MM.1S (cell line): ENCODE results near the gene TBX19.

Experiments used
- DNase-seq: peaks from one replicate; pipeline ENCODE4 v3.0.0-alpha.2; 2015
- H2AFZ ChIP-seq: fragments of 300-600 bp; sonication (generic); 2 replicates; pipeline ENCODE4 v1.6.0; 2016; ENCODE audit warnings: antibody characterized with exemption, low read length
- H3F3A ChIP-seq: fragments of 300-600 bp; sonication (generic); 2 replicates; pipeline ENCODE4 v1.6.1; 2016; ENCODE audit warnings: mild to moderate bottlenecking, antibody characterized with exemption, low read length, moderate library complexity, mixed read lengths; ENCODE audit not compliant: insufficient read depth
- H3K27ac ChIP-seq: fragments of 300-600 bp; sonication (generic); 2 replicates; pipeline ENCODE4 v1.5.1; 2016; ENCODE audit warnings: mild to moderate bottlenecking, low read length
- H3K27me3 ChIP-seq: fragments of 300-600 bp; sonication (generic); replicated peaks from 2 replicates; pipeline ENCODE4 v1.6.0; 2016; ENCODE audit warnings: low read length; ENCODE audit not compliant: insufficient read depth
- H3K36me3 ChIP-seq: fragments of 300-600 bp; sonication (generic); replicated peaks from 2 replicates; pipeline ENCODE4 v1.6.1; 2016; ENCODE audit warnings: mild to moderate bottlenecking, low read length, mixed read lengths; ENCODE audit not compliant: insufficient read depth
- H3K4me1 ChIP-seq: fragments of 300-600 bp; sonication (generic); 2 replicates; pipeline ENCODE4 v1.6.1; 2016; ENCODE audit warnings: low read length, mixed read lengths
- H3K4me2 ChIP-seq: fragments of 300-600 bp; sonication (generic); 2 replicates; pipeline ENCODE4 v1.6.0; 2016; ENCODE audit warnings: low read depth, low read length
- H3K4me3 ChIP-seq: fragments of 300-600 bp; sonication (generic); 2 replicates; pipeline ENCODE4 v1.5.1; 2016; ENCODE audit warnings: low read length, mixed read lengths
- H3K79me2 ChIP-seq: fragments of 300-600 bp; sonication (generic); 2 replicates; pipeline ENCODE4 v1.6.1; 2016; ENCODE audit warnings: mixed run types, low read length, mixed read lengths
- H3K9ac ChIP-seq: fragments of 300-600 bp; sonication (generic); 2 replicates; pipeline ENCODE4 v1.6.1; 2016; ENCODE audit warnings: low read length, mixed read lengths
- H3K9me2 ChIP-seq: fragments of 300-600 bp; sonication (generic); replicated peaks from 2 replicates; pipeline ENCODE4 v1.6.1; 2016; ENCODE audit warnings: mild to moderate bottlenecking, low read length, mixed read lengths; ENCODE audit not compliant: insufficient read depth
- H3K9me3 ChIP-seq: fragments of 300-600 bp; sonication (generic); replicated peaks from 2 replicates; pipeline ENCODE4 v1.6.1; 2016; ENCODE audit warnings: mild to moderate bottlenecking, low read length, mixed read lengths; ENCODE audit not compliant: insufficient read depth
- H4K20me1 ChIP-seq: fragments of 300-600 bp; sonication (generic); 2 replicates; pipeline ENCODE4 v1.6.1; 2016; ENCODE audit warnings: mild to moderate bottlenecking, low read length, moderate library complexity, mixed read lengths; ENCODE audit not compliant: insufficient read depth
- EZH2 ChIP-seq: fragments of 300-600 bp; sonication (generic); optimal IDR thresholded peaks from 2 replicates; pipeline ENCODE3; 2017; ENCODE audit warnings: low read depth, mild to moderate bottlenecking, antibody characterized with exemption, low read length, mixed read lengths
- EZH2phosphoT487 ChIP-seq: fragments of 300-600 bp; sonication (generic); IDR thresholded peaks from 2 replicates; pipeline ENCODE4 v1.6.1; 2018; ENCODE audit warnings: antibody characterized with exemption, low read length
- TF ChIP-seq, protein P1 (sequence below): fragments of 300-600 bp; sonication (generic); IDR thresholded peaks from 2 replicates; pipeline ENCODE4 v1.5.1; 2016; ENCODE audit warnings: antibody characterized with exemption, low read length, mixed read lengths

The TBX19 gene

DNA sequence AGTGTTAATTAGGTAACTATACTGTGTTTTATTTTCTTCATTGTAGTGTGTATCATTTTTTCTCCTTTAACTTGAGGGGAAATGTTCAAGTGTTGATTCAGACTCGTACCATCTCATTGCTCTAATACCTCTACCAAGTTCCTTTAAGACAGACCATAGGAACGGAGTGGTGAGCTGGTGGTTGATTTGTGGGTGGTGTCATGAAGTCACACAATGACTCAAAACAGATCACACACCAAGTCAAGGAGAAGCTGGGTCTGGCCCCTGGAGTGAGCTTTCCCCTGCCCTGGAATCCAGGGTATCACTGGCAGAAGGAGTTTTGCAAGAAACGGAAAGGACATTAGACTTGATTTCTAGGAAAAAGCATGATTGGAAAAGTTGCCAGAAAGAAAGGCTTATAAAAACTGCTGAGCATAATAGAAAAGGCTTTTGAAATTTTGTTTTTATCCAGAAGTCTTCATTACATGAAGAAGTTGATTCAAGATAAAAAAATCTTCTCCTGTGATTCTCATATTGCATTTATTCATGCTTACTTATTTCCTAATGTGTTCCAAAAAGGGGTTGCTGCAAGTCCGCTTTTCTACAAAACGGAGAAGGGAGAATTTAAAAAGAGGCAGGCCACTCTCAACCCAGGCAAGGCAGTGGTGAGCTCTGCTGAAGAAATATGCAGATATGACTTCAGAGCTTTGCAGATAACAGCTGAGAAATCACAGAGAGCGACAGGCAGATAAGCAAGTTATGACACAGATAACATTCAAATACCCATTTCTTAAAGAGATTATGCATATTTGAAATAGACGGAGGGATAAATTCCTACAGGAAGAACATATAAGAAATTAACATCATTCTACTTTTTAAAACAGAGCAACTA is 79.7 kb downstream of the TBX19 start:
- Histone ChIP-seq H3K4me2 (no peak overlapping the region), H3K9ac (no peak overlapping the region), H3K4me1 (peaks cover 11% of the 10 kb centered on the region), H2AFZ (no peak overlapping the region), H3K27ac (no peak overlapping the region), H3K4me3 (no peak overlapping the region), H3K27me3 (no peaks in the 10 kb centered on the region), H3F3A (no peaks in the 10 kb centered on the region), H3K9me3 (no peaks in the 10 kb centered on the region), H3K36me3 (no peaks in the 10 kb centered on the region), H4K20me1 (no peaks in the 10 kb centered on the region), H3K9me2 (no peaks in the 10 kb centered on the region), H3K79me2 (no peaks in the 10 kb centered on the region)
- no peak for DNase-seq
- TF ChIP-seq EZH2 (no peak), EZH2phosphoT487 (no peak)
- TF ChIP-seq, protein P1, sequence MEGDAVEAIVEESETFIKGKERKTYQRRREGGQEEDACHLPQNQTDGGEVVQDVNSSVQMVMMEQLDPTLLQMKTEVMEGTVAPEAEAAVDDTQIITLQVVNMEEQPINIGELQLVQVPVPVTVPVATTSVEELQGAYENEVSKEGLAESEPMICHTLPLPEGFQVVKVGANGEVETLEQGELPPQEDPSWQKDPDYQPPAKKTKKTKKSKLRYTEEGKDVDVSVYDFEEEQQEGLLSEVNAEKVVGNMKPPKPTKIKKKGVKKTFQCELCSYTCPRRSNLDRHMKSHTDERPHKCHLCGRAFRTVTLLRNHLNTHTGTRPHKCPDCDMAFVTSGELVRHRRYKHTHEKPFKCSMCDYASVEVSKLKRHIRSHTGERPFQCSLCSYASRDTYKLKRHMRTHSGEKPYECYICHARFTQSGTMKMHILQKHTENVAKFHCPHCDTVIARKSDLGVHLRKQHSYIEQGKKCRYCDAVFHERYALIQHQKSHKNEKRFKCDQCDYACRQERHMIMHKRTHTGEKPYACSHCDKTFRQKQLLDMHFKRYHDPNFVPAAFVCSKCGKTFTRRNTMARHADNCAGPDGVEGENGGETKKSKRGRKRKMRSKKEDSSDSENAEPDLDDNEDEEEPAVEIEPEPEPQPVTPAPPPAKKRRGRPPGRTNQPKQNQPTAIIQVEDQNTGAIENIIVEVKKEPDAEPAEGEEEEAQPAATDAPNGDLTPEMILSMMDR = no peak

DNA sequence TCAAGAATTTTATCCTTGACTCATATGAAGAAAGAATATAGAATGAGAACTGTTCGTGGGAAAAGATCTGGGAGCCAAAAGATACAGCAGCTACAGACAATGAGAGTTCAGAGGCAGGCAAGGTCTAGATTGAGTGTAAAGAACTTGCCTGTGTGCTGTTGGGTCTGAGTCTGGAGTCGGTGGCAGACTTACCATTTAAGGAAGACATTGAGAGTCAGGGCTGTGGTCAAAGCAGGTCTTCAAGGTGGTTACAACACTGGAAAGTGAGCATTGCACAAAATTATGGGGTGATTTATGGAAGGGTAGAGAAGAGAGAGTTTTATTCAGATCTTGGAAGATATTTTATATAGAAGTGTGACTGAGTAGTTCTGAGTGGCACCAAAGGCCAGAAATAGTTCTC is 80.6 kb downstream of the TBX19 start:
- Histone ChIP-seq H3K27me3 (no peaks in the 10 kb centered on the region), H4K20me1 (no peaks in the 10 kb centered on the region), H3K9me3 (no peaks in the 10 kb centered on the region), H3K4me1 (peaks cover 19% of the 10 kb centered on the region), H3K79me2 (no peaks in the 10 kb centered on the region), H3K9me2 (no peaks in the 10 kb centered on the region), H3K9ac (no peak overlapping the region), H3K27ac (no peak overlapping the region), H3K4me2 (no peak overlapping the region), H3K4me3 (no peak overlapping the region), H2AFZ (no peak overlapping the region), H3K36me3 (no peaks in the 10 kb centered on the region), H3F3A (no peaks in the 10 kb centered on the region)
- TF ChIP-seq EZH2phosphoT487 (no peak), EZH2 (no peak)
- TF ChIP-seq, protein P1 = no peak
- DNase-seq = no peak

- H3K4me3 ChIP-seq = no peak overlapping the region
- H2AFZ ChIP-seq = no peak overlapping the region; the same call in 1 of the 2 replicates
- H4K20me1 ChIP-seq = no peaks in the 10 kb centered on the region
- H3K4me2 ChIP-seq = peak overlapping the region; percentile 30; the same call in 1 of the 2 replicates
- H3F3A ChIP-seq = no peaks in the 10 kb centered on the region
- H3K27me3 ChIP-seq = no peaks in the 10 kb centered on the region
- no peaks in the 10 kb centered on the region for H3K36me3 ChIP-seq
- no peak overlapping the region for H3K27ac ChIP-seq
- no peak overlapping the region for H3K9ac ChIP-seq
- peak; percentile 96 for DNase-seq
- TF ChIP-seq EZH2phosphoT487 = no peak
- no peak for TF ChIP-seq EZH2
- TF ChIP-seq, protein P1 = peak; percentile 52
- no peaks in the 10 kb centered on the region for H3K79me2 ChIP-seq
- no peaks in the 10 kb centered on the region for H3K9me3 ChIP-seq
- no peaks in the 10 kb centered on the region for H3K9me2 ChIP-seq
- peaks cover 19% of the 10 kb centered on the region for H3K4me1 ChIP-seq
These were observed 82.3 kb downstream of the TBX19 start for GRCh38 chr1:168362991-168363390.
